Renal pelvis (tissue), 4 donors: Measurements from ENCODE around the gene TMEM214. TPM values are rescaled to one million over a fixed set of nuclear protein-coding genes. Genes with fewer than 3 reads are reported as not detected.

Source experiments
- DNase-seq: peaks from one replicate; pipeline ENCODE4 v3.0.0-alpha.2; 2013
- polyA plus RNA-seq, 3 donors: library from polyadenylated mRNA; unstranded; fragments of 120-200 nt; gene quantifications; one replicate each; pipeline ENCODE4 v1.2.1, GENCODE V29; 2013; ENCODE audit not compliant: insufficient read length in 3 of 3

Gene TMEM214
- polyA plus RNA-seq, 3 donors: 62.3 to 68.9 (median 66.7) TPM

GRCh38 chr2:27007416-27008374 is 25.1 kb upstream of the TMEM214 start:
- DNase-seq: no peak

DNA sequence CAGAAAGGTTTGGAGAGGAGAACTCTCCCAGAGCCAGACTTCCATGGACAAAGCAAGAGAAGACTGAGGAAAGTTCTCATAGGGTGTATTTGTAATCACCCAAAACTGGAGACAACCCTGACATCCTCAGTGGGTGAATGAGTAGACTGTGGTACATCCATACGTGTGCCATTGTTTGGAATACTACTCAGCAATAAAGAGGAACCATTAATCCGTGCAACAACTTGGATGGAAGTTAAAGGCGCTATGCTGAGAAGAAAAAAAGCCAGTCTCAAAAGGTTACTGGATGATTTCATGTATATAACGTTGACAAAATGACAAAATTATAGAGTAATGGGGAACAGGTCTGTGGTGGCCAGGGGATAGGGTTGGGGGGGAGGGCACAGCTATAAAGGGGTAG is 24.1 kb upstream of the TMEM214 start:
- DNase-seq: no peak

GRCh38 chr2:27009083-27009482 is 23.7 kb upstream of the TMEM214 start:
- no peak for DNase-seq

GRCh38 chr2:27009716-27010115 is 23.0 kb upstream of the TMEM214 start:
- no peak for DNase-seq

DNA sequence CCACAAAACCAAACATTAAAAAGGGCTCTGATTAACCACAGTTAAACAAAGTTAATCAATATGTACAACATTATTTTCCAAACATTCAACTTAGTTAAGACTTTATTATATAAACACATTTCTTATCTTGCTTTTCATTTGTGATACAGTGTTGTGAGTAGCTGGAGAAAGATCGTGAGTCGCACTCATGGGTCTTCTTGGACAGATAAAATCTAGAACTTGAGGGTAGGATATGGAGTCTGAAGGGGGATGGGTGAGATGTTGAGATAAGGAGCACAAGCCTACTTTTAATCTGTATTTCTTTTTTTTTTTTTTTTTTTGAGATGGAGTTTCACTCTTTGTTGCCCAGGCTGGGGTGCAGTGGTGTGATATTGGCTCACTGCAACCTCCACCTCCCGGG is 22.6 kb upstream of the TMEM214 start:
- no peak for DNase-seq

- no peak for DNase-seq
Measured at GRCh38 chr2:27013738-27014137, 19.0 kb upstream of the TMEM214 start.

GRCh38 chr2:27014771-27015433 is 17.9 kb upstream of the TMEM214 start:
- DNase-seq: no peak

GRCh38 chr2:27016801-27017325 is 15.9 kb upstream of the TMEM214 start:
- no peak for DNase-seq

GRCh38 chr2:27018142-27018541 is 14.6 kb upstream of the TMEM214 start:
- no peak for DNase-seq

DNA sequence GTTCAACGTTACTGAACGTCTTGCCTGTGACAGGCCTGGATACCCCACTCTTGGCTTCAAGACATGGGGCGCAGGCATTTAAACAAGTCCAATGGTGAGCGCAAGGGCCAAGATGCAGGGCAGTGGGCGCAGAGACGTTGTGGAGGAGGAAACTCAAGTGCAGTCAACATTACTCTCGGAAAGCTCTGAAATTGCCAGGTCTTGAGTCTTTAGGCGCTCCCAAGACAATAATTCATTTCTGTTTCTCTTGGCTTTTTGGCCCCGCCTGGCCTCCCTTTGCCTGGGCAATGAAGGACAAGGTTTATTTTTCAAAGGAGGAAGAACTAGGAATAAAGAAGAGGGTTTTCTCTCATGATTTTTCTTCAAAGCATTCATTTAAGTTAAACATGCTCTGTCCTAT is 13.3 kb upstream of the TMEM214 start:
- no peak for DNase-seq

- DNase-seq: no peak
Measured at GRCh38 chr2:27019931-27020855, 12.6 kb upstream of the TMEM214 start.

DNA sequence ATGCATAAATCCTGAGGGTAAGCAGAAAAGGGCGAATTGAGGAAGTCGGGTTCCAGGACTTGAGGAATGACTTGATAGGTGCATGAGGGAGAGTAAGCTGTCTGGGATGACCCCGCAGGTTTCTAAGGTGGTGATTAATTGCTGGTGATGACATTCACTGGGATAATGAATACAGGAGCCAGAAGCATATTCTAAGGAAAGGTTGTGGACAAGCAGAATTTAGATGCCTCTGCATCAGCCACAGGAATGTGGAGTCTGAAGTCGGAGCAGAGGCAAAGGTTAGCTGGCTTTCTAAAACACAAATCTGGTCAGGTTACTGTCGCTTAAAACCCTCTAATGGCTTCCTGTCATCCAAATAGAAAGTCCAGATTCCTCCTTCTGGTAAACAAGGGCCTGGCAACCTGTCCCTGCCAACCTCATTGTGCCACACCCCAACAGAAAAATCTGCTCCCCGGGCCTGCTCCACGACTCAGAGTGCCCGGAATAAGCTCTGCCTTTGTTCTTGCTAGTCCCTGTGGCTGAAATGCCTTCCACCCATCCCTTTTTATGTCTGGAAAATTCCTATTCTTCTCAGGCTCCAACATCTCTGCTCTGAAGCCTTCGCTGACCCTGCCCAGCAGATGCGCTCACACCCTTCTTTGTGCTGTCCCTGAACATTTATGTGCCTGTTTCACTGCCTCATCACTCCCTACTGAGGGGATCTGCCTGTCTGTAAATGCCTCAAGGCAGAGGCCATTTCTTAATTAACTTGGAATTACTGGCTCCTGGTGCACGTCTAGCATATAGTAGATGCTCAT is 11.3 kb upstream of the TMEM214 start:
- no peak for DNase-seq

DNA sequence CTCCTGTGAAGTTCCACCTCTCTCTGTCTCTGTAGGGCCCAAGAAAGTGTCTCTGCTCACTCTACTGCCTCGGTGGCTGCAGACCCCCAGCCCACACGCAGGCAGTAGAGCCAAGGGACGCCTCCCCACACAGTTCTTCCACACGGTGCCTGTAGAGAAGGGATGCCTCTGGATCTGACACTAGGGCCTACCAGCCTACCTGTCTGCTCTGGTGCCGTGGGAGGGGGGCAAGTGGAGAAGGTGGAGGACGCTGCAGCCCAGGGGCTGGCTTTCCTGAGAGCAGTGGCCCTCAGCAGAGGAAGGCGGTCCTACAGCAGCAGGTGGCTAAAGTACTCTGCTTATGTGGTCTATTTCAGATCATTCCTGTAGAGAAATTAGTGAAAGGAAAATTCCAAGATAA is 9.0 kb upstream of the TMEM214 start:
- no peak for DNase-seq

- DNase-seq: no peak
Measured at GRCh38 chr2:27024188-27024587, 8.6 kb upstream of the TMEM214 start.

DNA sequence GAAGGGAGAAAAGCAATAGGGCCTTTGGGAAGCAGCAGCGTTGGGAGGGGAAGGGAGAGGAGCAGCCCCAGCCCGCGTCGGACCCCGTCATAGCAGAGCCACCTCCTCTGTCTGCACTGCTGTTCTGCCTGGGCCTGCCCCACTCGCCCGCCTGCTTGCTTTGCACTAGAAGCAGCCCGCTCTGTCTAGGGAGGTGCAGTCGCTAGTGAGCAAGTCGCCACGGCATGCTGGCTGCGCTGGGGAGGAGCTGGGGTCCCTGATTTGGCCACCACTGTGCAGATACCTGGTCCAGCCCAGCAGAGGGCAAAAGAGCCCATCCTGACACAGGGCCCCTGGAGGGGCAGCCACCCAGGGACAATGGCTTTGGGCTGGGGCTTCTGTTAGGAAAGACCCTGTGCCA is 8.0 kb upstream of the TMEM214 start:
- DNase-seq: no peak

GRCh38 chr2:27025281-27025800 is 7.4 kb upstream of the TMEM214 start:
- DNase-seq: no peak

- DNase-seq: no peak
Measured at GRCh38 chr2:27025861-27026851, 6.6 kb upstream of the TMEM214 start.

GRCh38 chr2:27027211-27027651 is 5.5 kb upstream of the TMEM214 start:
- DNase-seq: no peak

DNA sequence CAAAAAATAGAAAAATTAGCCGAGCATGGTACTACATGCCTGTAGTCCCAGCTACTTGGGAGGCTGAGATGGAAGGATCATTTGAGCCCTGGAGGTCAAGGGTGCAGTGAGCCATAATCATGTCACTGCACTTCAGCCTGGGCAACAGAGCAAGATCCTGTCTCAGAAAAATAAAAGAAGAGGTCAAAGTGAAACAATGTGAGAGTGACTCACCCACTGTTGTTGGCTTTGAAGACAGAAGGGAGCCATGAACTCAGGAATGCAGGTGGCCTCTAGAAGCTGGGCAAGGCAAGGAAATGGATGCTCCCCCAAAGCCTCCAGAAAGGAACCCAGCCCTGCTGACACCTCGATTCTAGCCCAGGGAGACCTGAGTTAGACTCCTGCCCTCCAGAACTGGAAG is 3.7 kb upstream of the TMEM214 start:
- no peak for DNase-seq
